ENCODE data around the gene PINK1. TPM values are rescaled to one million over a fixed set of nuclear protein-coding genes. Genes with fewer than 3 reads are reported as not detected.

The PINK1 gene
- polyA plus RNA-seq, 1 of the 3 experiments (the other 2 are of a cell fraction): 24.4 TPM

GRCh38 chr1:20590306-20590777, 42.9 kb upstream of the PINK1 start:
- Histone ChIP-seq H3K4me3 (ENCODE audit: low read depth in 2 of 2, low read length in 1 of 2) (no peak overlapping the region), H3F3A (replicated peaks; ENCODE audit: insufficient read depth) (no peaks in the 10 kb centered on the region), H2AFZ (ENCODE audit: low read depth) (no peak overlapping the region), H3K4me2 (no peak overlapping the region), H3K36me3 (replicated peaks in 1 of 2; ENCODE audit: control insufficient read depth in 1 of 2, insufficient read depth in 2 of 2, low read length in 1 of 2) (no peaks in the 10 kb centered on the region), H3K79me2 (ENCODE audit: insufficient read depth) (no peaks in the 10 kb centered on the region), H3K9ac (no peak overlapping the region), H3K4me1 (ENCODE audit: control insufficient read depth in 1 of 2, insufficient read depth in 2 of 2, low read depth in 1 of 2, low read length in 1 of 2) (no peaks in the 10 kb centered on the region; a peak in 1 of 4 replicates), H3K9me2 (no peaks in the 10 kb centered on the region), H3K27me3 (ENCODE audit: insufficient read depth) (no peaks in the 10 kb centered on the region), H3K27ac (ENCODE audit: low read depth in 2 of 2, low read length in 1 of 2) (no peak overlapping the region), H4K20me1 (ENCODE audit: insufficient read depth) (no peaks in the 10 kb centered on the region), H3K9me3 (no peaks in the 10 kb centered on the region)
- TF ChIP-seq FOXJ3 (CRISPR knock-in tag; IDR thresholded peaks at IDR 0.05) (no peak), GATA2 (CRISPR knock-in tag; IDR thresholded peaks at IDR 0.05) (0 out of 2 replicates have a peak, but pooled peaks have one; percentile 23)
- ChIA-PET POLR2A (no interaction called here), CTCF (interaction anchor here (1.0 to 1.2 kb wide), 2 partner anchors 15 to 43 kb away, joined by 5 to 6 read pairs; partner anchors contain the start of gene PINK1)
- peak; percentile 48 for DNase-seq
- 48% methylated on average over 7 of the region's 7 CpGs for WGBS (ENCODE audit: low lambda C conversion rate)

GRCh38 chr1:20593756-20594155, 39.5 kb upstream of the PINK1 start:
- Histone ChIP-seq H3F3A (replicated peaks; ENCODE audit: insufficient read depth) (peaks cover 3% of the 10 kb centered on the region), H3K4me3 (ENCODE audit: low read depth in 2 of 2, low read length in 1 of 2) (no peak overlapping the region), H3K9ac (no peak overlapping the region), H3K9me2 (no peaks in the 10 kb centered on the region), H3K4me2 (no peak overlapping the region), H3K27ac (ENCODE audit: low read depth in 2 of 2, low read length in 1 of 2) (no peak overlapping the region), H3K9me3 (no peaks in the 10 kb centered on the region), H3K36me3 (replicated peaks in 1 of 2; ENCODE audit: control insufficient read depth in 1 of 2, insufficient read depth in 2 of 2, low read length in 1 of 2) (no peaks in the 10 kb centered on the region), H2AFZ (ENCODE audit: low read depth) (no peak overlapping the region), H4K20me1 (ENCODE audit: insufficient read depth) (no peaks in the 10 kb centered on the region), H3K4me1 (ENCODE audit: control insufficient read depth in 1 of 2, insufficient read depth in 2 of 2, low read depth in 1 of 2, low read length in 1 of 2) (no peaks in the 10 kb centered on the region; a peak in 1 of 4 replicates), H3K79me2 (ENCODE audit: insufficient read depth) (no peaks in the 10 kb centered on the region), H3K27me3 (ENCODE audit: insufficient read depth) (no peaks in the 10 kb centered on the region)
- ChIA-PET POLR2A (no interaction called here), CTCF (interaction anchor here (0.6 to 1.0 kb wide), 2 partner anchors 47 to 75 kb away, joined by 3 read pairs; no protein-coding TSS in a partner anchor)
- no peak for DNase-seq
- no peak for TF ChIP-seq USF2 (IDR thresholded peaks at IDR 0.05; ENCODE audit: borderline replicate concordance, low read depth, low read length)
- TF ChIP-seq RAD21 (IDR thresholded peaks at IDR 0.05; ENCODE audit: low read length): no peak
- no peak for TF ChIP-seq FOXM1 (IDR thresholded peaks at IDR 0.05; ENCODE audit: low read depth)
- no peak for TF ChIP-seq GABPA (IDR thresholded peaks at IDR 0.05; ENCODE audit: low read depth)
- TF ChIP-seq RCOR1 (IDR thresholded peaks at IDR 0.05; ENCODE audit: low read length): no peak
- no peak for TF ChIP-seq PBX3 (IDR thresholded peaks at IDR 0.05)
- no peak for TF ChIP-seq MAX (IDR thresholded peaks at IDR 0.05; ENCODE audit: low read depth)
- TF ChIP-seq ELF1 (IDR thresholded peaks at IDR 0.05): no peak
- no peak for TF ChIP-seq CTCF (IDR thresholded peaks at IDR 0.05)
- TF ChIP-seq NRF1 (IDR thresholded peaks at IDR 0.05; ENCODE audit: low read depth, low read length): no peak
- TF ChIP-seq FOSL2 (IDR thresholded peaks at IDR 0.05; ENCODE audit: borderline replicate concordance, low read depth): no peak
- no peak for TF ChIP-seq RFX5 (IDR thresholded peaks at IDR 0.05; ENCODE audit: low read length)
- TF ChIP-seq ZBTB33 (IDR thresholded peaks at IDR 0.05; ENCODE audit: borderline replicate concordance, low read depth): no peak
- no peak for TF ChIP-seq TEAD4 (IDR thresholded peaks at IDR 0.05; ENCODE audit: borderline replicate concordance, insufficient read depth)
- no peak for TF ChIP-seq NFIC (IDR thresholded peaks at IDR 0.05; ENCODE audit: borderline replicate concordance)
- TF ChIP-seq RXRA (IDR thresholded peaks at IDR 0.05; ENCODE audit: borderline replicate concordance, low read depth): no peak
- TF ChIP-seq YY1 (IDR thresholded peaks at IDR 0.05; ENCODE audit: low read depth): no peak
- WGBS (ENCODE audit: low lambda C conversion rate): 90% methylated on average over 4 of the region's 5 CpGs
